Heart right ventricle (tissue), 16 donors: ENCODE results near the gene NR3C1. TPM values are rescaled to one million over a fixed set of nuclear protein-coding genes. Genes with fewer than 3 reads are reported as not detected.
A peak's percentile ranks its signal among the peaks of the same experiment; 100 is the strongest.

ENCODE experiments used
- ATAC-seq, 8 donors: fragments of 200-7000 bp; cut with Tn5 transposase; one replicate each; pipeline ENCODE4 v1.9.1; 2020; ENCODE audit warnings: mild to moderate bottlenecking in 8 of 8, moderate library complexity in 8 of 8, moderate number of reproducible peaks in 1 of 8
- DNase-seq, 2 donors: peaks; one replicate each; pipeline ENCODE4 v3.0.0-alpha.2; 2020
- H3K27ac ChIP-seq, 10 donors: fragments of 200-600 bp; sonication (generic) in 2 of 10; one replicate each; pipeline versions ENCODE4 v1.5.0 to v1.8.0; 2020 to 2022; ENCODE audit warnings: mild to moderate bottlenecking in 3 of 10
- H3K27me3 ChIP-seq, 7 donors: fragments of 200-600 bp; one replicate each; pipeline ENCODE4 v1.8.0; 2021 to 2022; ENCODE audit warnings: mild to moderate bottlenecking in 2 of 7
- H3K36me3 ChIP-seq, 9 donors: fragments of 200-600 bp; sonication (generic) in 1 of 9; one replicate each; pipeline versions ENCODE4 v1.5.0 to v1.8.0; 2020 to 2022; ENCODE audit warnings: mild to moderate bottlenecking in 2 of 9
- H3K4me1 ChIP-seq, 9 donors: fragments of 200-600 bp; sonication (generic) in 1 of 9; one replicate each; pipeline versions ENCODE4 v1.5.0 to v1.8.0; 2020 to 2022; ENCODE audit warnings: mild to moderate bottlenecking in 4 of 9
- H3K4me3 ChIP-seq, 10 donors: fragments of 200-600 bp; sonication (generic) in 2 of 10; one replicate each; pipeline versions ENCODE4 v1.5.0 to v1.8.0; 2020 to 2022; ENCODE audit warnings: mild to moderate bottlenecking in 7 of 10, moderate library complexity in 2 of 10
- H3K9me3 ChIP-seq, 11 donors: fragments of 200-600 bp in 10 of 11; sonication (generic) in 2 of 11; one replicate each; pipeline versions ENCODE4 v1.5.0 to v1.8.0; 2013 to 2022; ENCODE audit warnings: mild to moderate bottlenecking in 2 of 11, control low read depth in 1 of 11, moderate library complexity in 1 of 11
- WGBS, 2 donors: extraction: QIAGEN DNeasy Blood & Tissue Kit; methylation state at CpG; one replicate each; pipeline ENCODE4 v1.1.7; 2013; ENCODE audit warnings: inconsistent platforms in 1 of 2; 5-methylcytosine and 5-hydroxymethylcytosine counted together
- intact Hi-C, 10 donors: fragments of 100-400 bp; cut with DNase I; formaldehyde crosslinking; loops; one replicate each; pipeline versions ENCODE4 v1.11.1 to v1.14.2; 2022
- polyA plus RNA-seq, 2 donors: library from polyadenylated mRNA; stranded (reverse); fragments of 200-250 nt; gene quantifications; one replicate each; pipeline ENCODE4 v1.2.3, GENCODE V29; 2013
- total RNA-seq, 10 donors: library from RNA; stranded (reverse); fragmentation: NEBNext Ultra II Directional in 3 of 10; extraction: Animal tissue kit (Norgen Biotek cat#: 25700) in 3 of 10; gene quantifications; one replicate each; pipeline versions ENCODE4 v1.2.1 to v1.2.4, GENCODE V29; 2021 to 2023
- TF ChIP-seq, protein P1 (sequence below), 9 donors: fragments of 200-600 bp; sonication (generic) in 2 of 9; IDR thresholded peaks; one replicate each; pipeline versions ENCODE4 v1.5.0 to v1.8.0; 2021 to 2022; ENCODE audit warnings: antibody characterized with exemption in 9 of 9, mild to moderate bottlenecking in 5 of 9, moderate library complexity in 1 of 9
- donor health status: Arrhythmogenic right ventricular cardiomyopathy.
- donor health status: ischemic (EF 13 %, LVEDD 7.1; RV severe dilation, severe dysfunction).
- donor health status: healthy with polysubstance abuse.
- donor health status: DM: no; HTN: yes; CAD: no.
- donor health status: DM: no; HTN: no; CAD: no.
- donor health status: ischemic (EF 25% LVEDD 6.9; RV normal size, moderate dysfunction).
- donor health status: ischemic (EF 25% LVEDD 5.7; RV mildly dilated, moderate dysfunction).
- donor health status: healthy.
- donor health status: DM: yes; HTN: yes; CAD: no.
- donor health status: Ischemic cardiomyopathy.
- donor health status: ischemic (EF 35%, LVEDD 5.7; RV mildly dilated, moderate dysfunction).
- donor health status: nonischemic (EF 11% LVEDD 7.7; RV severe dilation, severe dysfunction).
- donor health status: DM: yes; HTN: yes; CAD: no.
- donor health status: PGD.
- donor health status: ischemic (EF 29% LVEDD 5.4; RV normal size, mild dysfunction).
- donor health status: nonischemic (EF 23%, LVEDD 6.1; RV moderate dilation, normal function).

The NR3C1 gene
- total and polyA plus RNA-seq, 12 donors = 11.0 to 62.3 (median 44.6) TPM

GRCh38 chr5:143229426-143229895 is 174.0 kb downstream of the NR3C1 start:
- Histone ChIP-seq H3K4me1 (peaks cover 0 to 32% (median 16%) of the 10 kb centered on the region in 9 donors), H3K4me3 (no peak overlapping the region), H3K27me3 (no peaks in the 10 kb centered on the region), H3K27ac (peak overlapping the region in 1 of 10 donors; percentile 60), H3K36me3 (peaks cover 0 to 7% (median 0%) of the 10 kb centered on the region in 9 donors), H3K9me3 (no peaks in the 10 kb centered on the region)
- no peak for DNase-seq
- TF ChIP-seq, protein P1, sequence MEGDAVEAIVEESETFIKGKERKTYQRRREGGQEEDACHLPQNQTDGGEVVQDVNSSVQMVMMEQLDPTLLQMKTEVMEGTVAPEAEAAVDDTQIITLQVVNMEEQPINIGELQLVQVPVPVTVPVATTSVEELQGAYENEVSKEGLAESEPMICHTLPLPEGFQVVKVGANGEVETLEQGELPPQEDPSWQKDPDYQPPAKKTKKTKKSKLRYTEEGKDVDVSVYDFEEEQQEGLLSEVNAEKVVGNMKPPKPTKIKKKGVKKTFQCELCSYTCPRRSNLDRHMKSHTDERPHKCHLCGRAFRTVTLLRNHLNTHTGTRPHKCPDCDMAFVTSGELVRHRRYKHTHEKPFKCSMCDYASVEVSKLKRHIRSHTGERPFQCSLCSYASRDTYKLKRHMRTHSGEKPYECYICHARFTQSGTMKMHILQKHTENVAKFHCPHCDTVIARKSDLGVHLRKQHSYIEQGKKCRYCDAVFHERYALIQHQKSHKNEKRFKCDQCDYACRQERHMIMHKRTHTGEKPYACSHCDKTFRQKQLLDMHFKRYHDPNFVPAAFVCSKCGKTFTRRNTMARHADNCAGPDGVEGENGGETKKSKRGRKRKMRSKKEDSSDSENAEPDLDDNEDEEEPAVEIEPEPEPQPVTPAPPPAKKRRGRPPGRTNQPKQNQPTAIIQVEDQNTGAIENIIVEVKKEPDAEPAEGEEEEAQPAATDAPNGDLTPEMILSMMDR (IDR thresholded peaks at IDR 0.05) = no peak
- WGBS, 2 donors = 69 to 74% methylated on average over 8 of the region's 8 CpGs
- ATAC-seq = peak in 7 of 8 donors; percentile 25 to 73 (median 57)
- intact Hi-C loops = loop anchor here in 1 of 10 donors (5.0 kb wide), 1 partner anchor 83 kb away; no protein-coding TSS in a partner anchor

DNA sequence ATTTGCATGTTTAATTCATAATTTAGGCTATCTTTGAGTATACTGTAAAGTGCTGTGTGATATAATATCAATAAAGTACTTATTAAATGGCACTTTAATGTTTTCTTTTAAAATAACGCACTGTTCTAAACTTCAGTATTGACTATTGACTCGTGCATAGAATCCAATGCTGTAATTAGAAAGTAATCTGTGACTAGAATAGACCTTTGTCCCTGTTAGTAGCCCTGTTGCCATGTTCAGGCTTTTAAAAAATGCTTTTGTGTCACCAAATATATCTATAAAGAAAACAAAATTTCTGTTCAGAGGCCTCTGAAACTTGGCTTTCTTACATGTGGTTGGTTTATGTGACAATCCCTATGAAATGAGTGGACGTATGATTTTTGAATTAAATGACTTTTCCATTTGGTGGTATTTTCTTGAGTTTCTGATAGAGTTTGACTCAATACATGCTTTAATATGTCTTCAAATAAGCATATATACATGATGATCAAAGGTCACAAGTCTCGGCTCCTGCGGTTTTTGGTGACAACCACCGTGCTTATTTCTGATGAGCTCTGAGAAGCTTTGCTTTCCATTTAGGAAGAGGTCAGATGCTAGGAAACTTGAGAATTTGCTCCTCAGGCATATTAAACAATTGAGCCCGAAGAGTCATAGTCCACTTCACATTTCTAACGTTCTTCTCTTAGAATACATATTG is 174.7 kb downstream of the NR3C1 start:
- intact Hi-C loops = loop anchor here in 1 of 10 donors (5.0 kb wide), 1 partner anchor 84 kb away; no protein-coding TSS in a partner anchor
- H3K27ac ChIP-seq = no peak overlapping the region

More for the DNA sequence above, 174.7 kb downstream of the NR3C1 start:
- H3K4me1 ChIP-seq = peaks cover 0 to 32% (median 16%) of the 10 kb centered on the region in 9 donors
- TF ChIP-seq, protein P1 (IDR thresholded peaks at IDR 0.05) = no peak
- 89 to 92% methylated on average over 8 of the region's 8 CpGs for WGBS, 2 donors
- peaks cover 0 to 10% (median 0%) of the 10 kb centered on the region in 9 donors for H3K36me3 ChIP-seq
- DNase-seq = no peak
- ATAC-seq = no peak
- H3K9me3 ChIP-seq = no peaks in the 10 kb centered on the region
- H3K4me3 ChIP-seq = no peak overlapping the region
- no peaks in the 10 kb centered on the region for H3K27me3 ChIP-seq
